ENCODE measurements around the gene SLC2A4RG. TPM values are rescaled to one million over a fixed set of nuclear protein-coding genes. Genes with fewer than 3 reads are reported as not detected.

The SLC2A4RG gene
- total RNA-seq, 3 donors from 2014 or later (not counting 1 experiment from before 2014, with no cell fraction given) = 90.4 to 100 (median 95.5) TPM

- Mint-ChIP-seq H3K9me3 (no peaks in the 10 kb centered on the region), H3K4me3 (no peak overlapping the region), H3K4me1 (peaks cover 17 to 34% of the 10 kb centered on the region in 2 donors), H3K36me3 (no peaks in the 10 kb centered on the region), H3K27me3 (ENCODE audit: low read depth in 2 of 2) (no peaks in the 10 kb centered on the region), H3K27ac (no peak overlapping the region)
- Histone ChIP-seq H3K4me1 (ENCODE audit: control insufficient read depth, insufficient read depth, low read length) (peaks cover 9% of the 10 kb centered on the region), H3K27ac (ENCODE audit: low read length) (no peak overlapping the region), H3K4me3 (ENCODE audit: low read length) (no peak overlapping the region), H3K36me3 (ENCODE audit: control insufficient read depth, insufficient read depth, low read length) (no peaks in the 10 kb centered on the region), H3K27me3 (ENCODE audit: control insufficient read depth, insufficient read depth, low read length) (no peaks in the 10 kb centered on the region), H3K9me3 (ENCODE audit: control insufficient read depth, insufficient read depth, low read length) (no peaks in the 10 kb centered on the region)
- DNase-seq (no peak), ATAC-seq (no peak)
- intact Hi-C loops (cut with micrococcal nuclease) = no loop called here
- 84% methylated on average over 4 of the region's 7 CpGs for WGBS (ENCODE audit: insufficient coverage)
- no peak for TF ChIP-seq CTCF (IDR thresholded peaks at IDR 0.05)
These were observed 19.9 kb downstream of the SLC2A4RG start for GRCh38 chr20:63759377-63759901.

DNA sequence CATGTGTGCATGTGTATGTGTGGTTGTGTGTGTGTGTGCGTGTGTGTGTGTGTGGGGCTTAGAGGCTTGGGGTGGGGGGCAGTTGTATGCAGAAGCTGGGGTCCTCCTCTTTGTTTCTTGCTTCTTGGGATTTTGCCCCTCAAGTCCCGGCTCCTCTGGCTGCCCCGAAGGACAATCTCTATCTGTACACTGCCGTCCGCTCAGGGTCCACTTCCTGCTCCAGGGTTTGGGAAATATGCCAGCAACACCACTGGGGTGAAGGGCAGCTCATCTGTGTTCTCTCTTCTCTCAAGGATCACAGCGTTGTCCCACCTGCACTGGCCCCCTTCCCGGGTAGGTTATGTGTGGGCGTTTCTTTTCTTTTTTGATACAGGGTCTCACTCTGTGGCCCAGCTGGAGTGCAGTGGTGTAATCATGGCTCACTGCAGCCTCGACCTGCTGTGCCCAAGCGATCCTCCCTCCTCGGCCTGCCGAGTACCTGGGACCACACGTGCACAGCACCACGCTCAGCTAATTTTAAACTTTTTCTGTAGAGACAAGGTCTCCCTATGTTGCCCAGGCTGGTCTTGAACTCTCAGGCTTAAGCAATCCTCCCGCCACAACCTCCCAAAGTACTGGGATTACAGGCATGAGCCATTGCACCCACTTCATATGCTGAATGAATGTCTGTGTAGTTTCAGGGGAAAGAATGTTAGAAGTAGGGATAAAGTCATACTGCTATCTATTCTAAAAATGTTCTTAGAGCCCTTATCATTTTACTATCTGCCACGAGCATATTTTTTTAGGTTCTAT, 25.7 kb downstream of the SLC2A4RG start:
- Mint-ChIP-seq H3K27ac (no peak overlapping the region), H3K27me3 (ENCODE audit: low read depth in 2 of 2) (no peaks in the 10 kb centered on the region), H3K4me3 (no peak overlapping the region), H3K36me3 (no peaks in the 10 kb centered on the region), H3K4me1 (no peaks in the 10 kb centered on the region), H3K9me3 (no peaks in the 10 kb centered on the region)
- intact Hi-C loops (cut with micrococcal nuclease) = no loop called here
- Histone ChIP-seq H3K36me3 (ENCODE audit: control insufficient read depth, insufficient read depth, low read length) (no peaks in the 10 kb centered on the region), H3K4me1 (ENCODE audit: control insufficient read depth, insufficient read depth, low read length) (no peaks in the 10 kb centered on the region), H3K9me3 (ENCODE audit: control insufficient read depth, insufficient read depth, low read length) (no peaks in the 10 kb centered on the region), H3K27me3 (ENCODE audit: control insufficient read depth, insufficient read depth, low read length) (no peaks in the 10 kb centered on the region), H3K27ac (ENCODE audit: low read length) (no peak overlapping the region), H3K4me3 (ENCODE audit: low read length) (no peak overlapping the region)
- WGBS (ENCODE audit: insufficient coverage) = 85% methylated on average over 16 of the region's 16 CpGs
- no peak for TF ChIP-seq CTCF (IDR thresholded peaks at IDR 0.05)
- no peak for ATAC-seq
- no peak for DNase-seq

- Histone ChIP-seq H3K27ac (ENCODE audit: low read length) (no peak overlapping the region), H3K27me3 (ENCODE audit: control insufficient read depth, insufficient read depth, low read length) (no peaks in the 10 kb centered on the region), H3K9me3 (ENCODE audit: control insufficient read depth, insufficient read depth, low read length) (no peaks in the 10 kb centered on the region), H3K36me3 (ENCODE audit: control insufficient read depth, insufficient read depth, low read length) (no peaks in the 10 kb centered on the region), H3K4me3 (ENCODE audit: low read length) (no peak overlapping the region), H3K4me1 (ENCODE audit: control insufficient read depth, insufficient read depth, low read length) (no peaks in the 10 kb centered on the region)
- H3K9me3 Mint-ChIP-seq = no peaks in the 10 kb centered on the region
- H3K4me1 Mint-ChIP-seq = no peaks in the 10 kb centered on the region
- no peak for ATAC-seq
- no peaks in the 10 kb centered on the region for H3K36me3 Mint-ChIP-seq
- DNase-seq = no peak
- H3K27me3 Mint-ChIP-seq (ENCODE audit: low read depth in 2 of 2) = no peaks in the 10 kb centered on the region
- TF ChIP-seq CTCF (IDR thresholded peaks at IDR 0.05) = no peak
- intact Hi-C loops (cut with micrococcal nuclease) = no loop called here
- H3K4me3 Mint-ChIP-seq = no peak overlapping the region
- H3K27ac Mint-ChIP-seq = no peak overlapping the region
- 94% methylated on average over 7 of the region's 7 CpGs for WGBS (ENCODE audit: insufficient coverage)
These were observed 26.3 kb downstream of the SLC2A4RG start for GRCh38 chr20:63765902-63766301.

Measured in natural killer cell (primary cell).